OCI-LY3 (cell line): ENCODE results near the gene EIF4G1.

Experiments used
- CTCF ChIP-seq: fragments of 200-600, 300-600 bp; sonication (generic); IDR thresholded peaks from 2 replicates; pipeline ENCODE4 v1.5.1; 2014; ENCODE audit warnings: antibody characterized with exemption, low read length, low read depth
- EZH2phosphoT487 ChIP-seq: fragments of 200-600 bp; shearing (Covaris generic); IDR thresholded peaks from 2 replicates; pipeline ENCODE4 v1.6.1; 2018; ENCODE audit warnings: antibody characterized with exemption, mixed run types, low read depth

DNA sequence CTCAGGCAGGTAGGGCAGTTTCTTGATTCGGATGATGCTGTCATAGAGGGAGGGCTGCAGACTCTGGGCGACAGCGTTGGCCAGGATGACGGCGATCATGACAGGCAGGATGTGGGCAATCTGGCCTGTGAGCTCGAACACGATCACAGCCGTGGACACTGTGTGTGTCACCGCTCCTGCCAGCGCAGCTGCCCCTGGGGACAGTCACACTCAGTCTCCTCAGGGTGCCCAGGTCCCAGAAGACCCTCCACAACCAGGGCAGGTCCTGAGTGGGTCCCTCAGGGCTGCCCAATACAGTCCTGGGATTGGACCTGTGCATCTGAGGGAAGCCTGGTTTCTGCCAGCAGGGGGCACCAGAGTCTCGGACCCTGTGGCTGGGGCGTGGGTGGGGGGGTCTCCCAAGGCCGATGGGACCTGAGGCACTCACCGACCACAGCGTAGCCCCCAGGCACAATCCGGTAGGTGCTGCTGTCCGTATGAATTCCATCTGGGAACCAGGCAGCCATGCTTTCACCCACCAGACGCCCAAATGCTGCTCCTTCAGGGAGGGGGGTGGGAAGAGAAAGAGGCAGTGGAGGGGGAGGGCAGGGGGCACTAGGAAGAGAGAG is 39.8 kb downstream of the EIF4G1 start:
- TF ChIP-seq CTCF = peak; percentile 74
- TF ChIP-seq EZH2phosphoT487 = no peak
